Measurements from ENCODE around the gene ANXA9.

Gene ANXA9

DNA sequence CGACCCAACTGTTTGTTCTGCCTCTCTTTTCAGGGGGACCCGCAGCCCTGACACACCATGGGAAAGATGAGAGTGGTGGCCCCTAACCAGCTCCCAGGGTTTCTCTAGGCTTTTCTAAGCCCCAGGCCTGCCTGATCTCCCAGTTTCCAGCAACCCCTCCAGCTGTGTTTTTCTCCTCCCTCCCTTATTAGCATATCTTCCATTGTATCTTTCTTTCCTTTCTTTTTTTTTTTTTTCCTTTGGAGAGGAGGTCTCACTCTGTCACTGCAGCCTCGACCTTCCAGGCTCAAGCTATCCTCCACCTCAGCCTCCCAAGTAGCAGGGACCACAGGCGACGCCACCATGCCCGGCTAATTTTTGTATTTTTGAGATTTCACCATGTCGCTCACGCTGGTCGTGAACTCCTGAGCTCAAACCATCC lies 5.7 kb upstream of the ANXA9 start:
- DNase-seq, result no peak

DNA sequence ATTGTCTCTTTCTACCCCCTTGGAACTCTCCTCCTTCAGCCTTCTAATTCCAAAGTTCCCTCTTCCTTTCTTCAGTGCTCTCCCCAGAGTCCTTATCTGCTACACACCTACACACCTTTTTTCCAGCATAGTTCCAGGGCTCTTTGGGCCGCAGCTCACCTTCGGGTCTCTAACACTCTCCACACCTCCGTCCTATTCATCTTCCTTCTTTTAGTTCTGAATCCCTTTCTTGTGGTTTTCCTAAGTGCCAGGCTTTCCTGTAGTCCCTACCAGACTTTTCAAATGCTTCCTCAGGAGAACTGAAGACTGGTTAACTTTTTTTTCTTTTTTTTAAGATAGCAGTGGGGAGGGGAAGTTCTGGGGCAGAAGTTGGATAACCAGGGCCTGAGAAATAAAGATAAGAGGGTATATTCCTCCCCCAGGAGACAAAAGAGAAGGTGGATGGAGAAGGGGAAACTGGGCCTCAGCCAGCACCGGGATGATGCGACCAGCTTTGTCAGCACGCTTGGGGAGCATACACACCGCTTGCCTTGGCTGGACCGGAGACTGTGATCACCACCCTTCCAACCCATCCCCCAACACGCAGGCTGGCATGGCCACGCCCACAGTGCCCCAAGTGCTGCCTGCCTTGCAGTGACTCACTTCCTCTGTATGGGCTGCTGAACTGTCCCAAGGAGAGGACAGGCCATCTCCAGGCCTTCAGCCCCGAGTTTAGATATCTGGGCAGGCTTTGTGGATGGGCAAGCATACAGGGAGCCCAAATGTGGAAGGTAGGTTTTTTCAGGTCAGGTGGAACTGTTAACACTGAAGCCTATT lies 5.0 kb upstream of the ANXA9 start:
- DNase-seq, result peak; percentile 75

DNA sequence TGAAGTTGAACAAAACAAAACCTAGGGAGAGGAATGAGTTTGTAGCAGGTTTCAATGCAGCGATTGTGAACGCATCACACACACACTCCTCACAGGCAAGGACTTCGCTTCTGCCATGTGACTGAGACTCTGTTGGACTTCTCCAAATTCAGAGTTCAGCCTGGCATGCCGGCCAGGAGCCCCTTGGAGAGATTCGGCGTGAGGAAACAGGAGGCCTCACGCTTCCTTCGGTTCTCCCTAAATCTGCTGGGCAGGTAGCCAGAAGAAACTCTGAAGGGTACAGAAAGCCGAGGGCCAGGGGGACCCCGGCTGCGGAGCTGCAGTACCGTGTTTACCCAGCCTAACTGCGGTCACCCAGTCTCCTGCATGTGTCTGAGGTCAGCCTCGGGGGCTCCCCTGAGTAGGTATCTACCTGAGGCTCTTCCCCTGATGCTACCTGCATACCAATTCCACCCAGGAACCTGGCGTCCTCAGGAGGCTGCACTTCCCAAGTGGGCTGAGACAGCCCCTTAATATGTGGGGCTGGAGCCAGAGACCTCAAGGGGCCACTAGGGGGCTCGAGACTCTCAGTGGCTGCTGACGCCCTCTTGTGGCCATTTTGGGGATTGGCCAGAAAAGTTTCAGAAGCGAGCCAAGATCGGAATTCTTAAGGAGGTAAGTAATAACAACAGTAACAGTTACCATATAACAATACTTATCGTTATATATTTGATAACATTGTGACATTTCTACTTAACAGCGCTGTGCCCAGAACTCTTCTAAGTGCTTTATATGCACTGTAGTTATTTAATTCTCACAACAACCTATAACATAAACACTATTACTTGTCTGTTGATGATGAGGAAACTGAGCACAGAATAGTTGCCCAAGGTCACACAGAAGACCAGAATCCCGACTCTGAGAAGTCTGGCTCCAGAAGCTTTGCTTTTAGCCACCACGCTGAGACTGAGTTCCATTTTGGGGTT lies 2.7 kb upstream of the ANXA9 start:
- peak; percentile 96 for DNase-seq

DNA sequence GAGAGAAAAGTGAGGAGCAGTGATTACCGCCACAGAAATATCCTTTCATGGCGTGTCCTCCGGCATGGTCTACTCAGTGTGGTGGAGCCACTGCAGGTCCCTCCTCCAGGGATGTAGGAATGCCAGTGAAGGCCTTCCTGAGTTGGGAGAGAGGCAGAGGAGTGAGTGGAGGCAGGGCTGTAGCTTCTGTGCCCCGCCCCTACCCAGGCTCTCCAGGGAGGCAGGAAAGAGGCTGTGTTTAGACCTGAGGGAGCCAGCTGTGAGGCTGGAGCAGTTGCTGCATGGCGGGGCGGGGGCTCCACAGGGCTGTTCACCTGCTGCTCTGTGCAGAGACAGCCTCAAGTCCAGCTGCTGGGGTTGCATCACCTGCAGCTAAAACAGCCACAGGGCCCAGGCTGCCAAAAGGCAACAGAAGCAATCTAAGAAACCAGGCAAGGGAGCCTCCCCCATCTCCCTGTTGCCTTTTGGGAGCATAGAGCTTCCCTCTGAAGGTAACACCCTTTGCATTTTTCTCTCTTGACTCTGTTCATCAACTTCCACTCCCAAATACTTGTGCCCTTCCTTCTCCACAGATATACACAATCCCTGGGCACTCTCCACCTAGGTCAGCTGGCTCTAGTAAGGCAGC lies 801 bp upstream of the ANXA9 start:
- no peak for DNase-seq

DNA sequence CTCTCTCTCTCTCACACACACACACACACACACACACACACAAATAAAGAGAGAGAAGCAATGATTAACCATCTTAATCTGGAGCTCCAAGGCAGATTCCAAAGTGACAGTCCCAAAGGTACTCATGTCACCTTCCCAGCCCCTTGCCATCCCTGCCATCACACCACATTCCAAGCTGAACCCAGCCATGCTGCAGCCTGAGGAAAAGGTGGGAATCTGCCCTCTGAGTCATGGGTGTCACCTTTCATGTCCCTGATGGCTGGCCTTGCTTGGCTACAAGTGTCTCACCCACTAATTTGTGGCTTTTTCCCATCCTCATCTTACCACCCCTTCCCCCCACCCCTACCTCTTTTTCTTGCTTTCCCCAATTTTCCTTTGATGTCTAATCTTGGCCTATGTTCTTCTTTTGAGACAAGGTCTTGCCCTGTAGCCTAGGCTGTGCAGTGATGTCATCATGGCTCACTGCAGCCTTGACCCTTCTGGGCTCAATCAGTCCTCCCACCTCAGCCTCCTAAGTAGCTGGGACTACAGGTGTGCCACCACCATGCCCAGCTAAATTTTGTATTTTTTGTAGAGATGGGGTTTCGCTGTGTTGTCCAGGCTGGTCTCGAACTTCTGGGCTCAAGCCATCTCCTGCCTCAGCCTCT lies 3.2 kb downstream of the ANXA9 start:
- DNase-seq, result no peak

DNA sequence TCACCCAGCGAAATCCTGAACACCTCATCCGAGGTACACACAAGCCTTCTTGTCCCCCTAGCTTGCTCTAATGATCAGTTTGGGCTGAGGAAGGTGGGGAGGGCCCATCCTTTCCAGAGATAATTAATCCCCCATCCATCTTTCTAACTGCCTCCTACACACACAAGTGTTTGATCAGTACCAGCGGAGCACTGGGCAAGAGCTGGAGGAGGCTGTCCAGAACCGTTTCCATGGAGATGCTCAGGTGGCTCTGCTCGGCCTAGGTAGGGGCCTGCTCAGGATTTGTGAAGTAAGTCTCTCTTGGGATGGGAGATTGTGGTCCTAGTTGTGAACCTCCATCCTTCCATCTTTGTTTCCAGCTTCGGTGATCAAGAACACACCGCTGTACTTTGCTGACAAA lies 5.8 kb downstream of the ANXA9 start:
- DNase-seq, result no peak

DNA sequence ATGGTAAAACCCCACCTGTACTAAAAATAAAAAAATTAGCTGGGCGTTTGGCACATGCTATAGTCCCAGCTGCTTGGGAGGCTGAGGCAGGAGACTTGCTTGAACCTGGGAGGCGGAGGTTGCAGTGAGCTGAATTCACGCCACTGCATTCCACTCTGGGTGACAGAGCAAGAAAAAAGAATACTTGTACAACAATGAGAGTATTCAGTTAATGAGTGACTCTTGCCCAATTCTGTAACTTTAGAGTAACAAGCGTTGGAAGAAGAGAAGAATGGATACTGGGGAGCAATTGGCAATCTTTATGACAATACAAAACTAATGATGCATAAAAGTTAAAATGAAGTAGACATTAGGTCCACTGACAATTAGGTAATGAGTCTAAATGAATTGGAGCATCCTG lies 10.5 kb downstream of the ANXA9 start:
- no peak for DNase-seq

DNA sequence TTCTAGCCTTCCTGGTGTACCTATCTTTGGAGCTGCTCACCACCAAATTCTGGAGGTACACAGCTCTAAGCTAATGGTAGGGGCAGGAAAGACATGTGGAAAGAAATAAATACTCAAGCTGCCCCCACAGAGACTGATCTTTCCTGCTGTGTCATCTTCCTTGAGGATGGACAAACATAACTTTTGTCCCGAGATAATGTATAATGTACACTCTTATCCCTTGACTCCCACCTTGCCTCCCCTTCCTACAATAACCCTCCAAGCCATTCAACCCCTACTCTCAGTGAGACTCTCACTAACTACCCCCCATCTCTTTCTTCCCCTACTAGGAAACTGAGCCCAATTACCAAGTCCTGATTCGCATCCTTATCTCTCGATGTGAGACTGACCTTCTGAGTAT lies 12.2 kb downstream of the ANXA9 start:
- no peak for DNase-seq

DNA sequence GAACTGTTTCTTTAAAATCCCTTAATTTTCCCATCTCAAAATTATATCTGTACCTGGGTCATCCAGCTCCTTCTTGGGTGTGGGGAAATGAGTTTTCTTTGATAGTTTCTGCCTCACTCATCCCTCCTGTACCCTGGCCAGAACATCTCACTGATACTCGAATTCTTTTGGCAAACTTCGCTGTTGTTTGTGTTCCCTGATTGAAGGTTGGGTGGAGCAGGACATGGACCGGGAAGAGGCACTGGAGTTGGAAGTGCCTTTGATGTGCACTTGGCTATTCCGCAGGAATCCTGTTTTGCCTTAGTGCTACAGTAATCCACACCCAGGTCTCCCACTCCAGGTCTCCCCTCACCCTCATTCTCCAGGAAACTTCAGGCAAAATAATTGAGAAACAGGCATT lies 13.4 kb downstream of the ANXA9 start:
- no peak for DNase-seq

DNA sequence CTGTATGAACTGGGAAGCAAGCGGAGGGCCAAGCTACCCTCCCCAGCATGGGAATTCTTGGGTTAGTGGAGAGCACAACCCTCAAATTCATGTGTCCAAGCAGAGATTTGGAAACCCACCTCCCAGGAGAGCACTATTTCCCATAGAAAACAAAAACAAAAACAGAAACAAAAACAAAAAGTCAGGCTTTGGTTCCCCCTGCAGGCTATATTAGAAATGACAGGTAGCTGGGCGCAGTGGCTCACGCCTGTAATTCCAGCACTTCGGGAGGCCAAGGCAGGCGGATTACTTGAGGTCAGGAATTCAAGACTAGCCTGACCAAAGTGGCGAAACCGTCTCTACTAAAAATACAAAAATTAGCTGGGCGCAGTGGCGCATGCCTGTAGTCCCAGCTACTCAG lies 13.8 kb downstream of the ANXA9 start:
- no peak for DNase-seq

DNA sequence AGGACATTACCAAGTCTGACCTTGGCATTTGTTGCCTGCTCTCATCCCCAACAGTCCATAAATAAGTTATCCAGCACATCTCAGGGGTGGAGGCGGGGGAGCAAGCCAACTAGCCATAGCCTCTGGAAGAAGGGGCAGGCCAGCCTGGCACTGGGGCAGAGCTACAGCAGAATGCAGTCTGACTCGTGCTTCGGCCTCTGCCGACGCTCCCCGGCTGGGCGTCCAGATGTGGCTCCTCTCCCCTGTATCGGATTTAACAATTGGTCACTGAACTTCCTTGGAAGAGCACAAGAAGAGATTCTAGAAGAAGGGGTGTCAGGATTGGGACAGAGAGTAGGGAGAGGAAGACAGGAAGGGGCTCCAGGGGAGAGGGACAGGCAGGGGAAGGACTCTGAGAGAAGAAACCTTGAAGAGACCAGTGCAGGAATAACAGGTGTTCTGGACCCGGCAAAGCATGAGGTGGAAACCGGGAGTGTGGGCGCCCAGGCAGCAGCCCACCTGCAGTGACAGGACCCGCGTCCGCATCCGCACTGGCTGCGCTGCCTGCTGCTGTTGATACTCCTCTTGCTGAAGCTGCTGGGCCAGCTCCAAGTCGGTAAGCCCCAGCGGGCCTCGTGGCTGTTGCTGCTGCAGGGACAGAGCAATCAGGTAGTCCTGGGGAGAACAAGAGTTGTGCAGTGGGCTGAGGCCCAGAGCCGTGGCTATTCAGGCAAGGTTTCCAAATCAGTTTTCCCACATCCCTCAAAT lies 15.2 kb downstream of the ANXA9 start:
- no peak for DNase-seq

DNA sequence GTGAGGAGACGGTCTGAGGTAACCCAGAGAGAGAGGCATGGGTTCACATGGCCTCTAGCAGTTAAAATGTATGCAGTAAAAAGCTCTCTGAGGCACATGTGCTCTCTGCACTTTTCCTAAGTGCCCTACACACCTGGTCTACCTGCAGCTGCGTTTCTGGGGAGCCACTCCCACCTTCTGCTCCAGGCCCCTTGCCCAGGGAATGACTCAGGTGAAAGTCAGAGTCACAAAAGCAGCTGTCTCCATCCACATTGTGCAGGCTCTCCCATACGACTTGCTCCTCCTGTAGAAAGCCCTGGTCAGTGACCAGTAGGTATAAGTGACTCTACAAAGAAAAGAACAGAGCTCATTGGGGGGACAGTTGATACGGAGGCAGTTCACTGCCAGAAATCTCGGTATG lies 15.9 kb downstream of the ANXA9 start:
- DNase-seq, result no peak

DNA sequence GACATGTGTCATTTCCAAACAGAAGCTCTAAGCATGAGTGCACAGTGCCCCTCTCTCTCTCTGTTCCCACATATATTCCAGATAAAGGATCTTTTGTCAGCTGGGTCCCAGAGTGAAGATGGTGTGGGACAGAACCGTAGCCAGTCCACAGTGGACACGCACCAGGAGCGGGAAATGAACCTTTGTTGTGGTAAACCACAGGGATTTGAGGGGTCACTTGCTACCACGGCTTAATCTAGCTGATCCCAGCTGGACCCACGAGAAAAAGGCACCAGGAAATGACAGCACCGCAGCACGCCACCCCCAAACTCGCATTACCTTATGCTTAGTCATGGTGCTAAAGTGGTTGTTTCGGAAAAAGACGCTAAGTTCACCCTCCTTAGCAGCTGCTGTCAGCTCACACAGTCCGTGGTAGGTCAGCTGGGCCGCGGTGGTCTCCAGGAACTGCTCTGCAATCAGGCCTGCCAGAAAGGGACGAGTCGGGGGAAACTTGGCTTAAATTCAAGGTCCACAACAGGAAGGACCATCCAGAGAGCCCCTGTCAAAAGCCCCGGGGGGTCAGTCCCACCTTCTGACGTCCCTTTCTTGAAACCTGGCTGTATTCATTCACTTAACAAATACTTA lies 17.1 kb downstream of the ANXA9 start:
- DNase-seq, result no peak

DNA sequence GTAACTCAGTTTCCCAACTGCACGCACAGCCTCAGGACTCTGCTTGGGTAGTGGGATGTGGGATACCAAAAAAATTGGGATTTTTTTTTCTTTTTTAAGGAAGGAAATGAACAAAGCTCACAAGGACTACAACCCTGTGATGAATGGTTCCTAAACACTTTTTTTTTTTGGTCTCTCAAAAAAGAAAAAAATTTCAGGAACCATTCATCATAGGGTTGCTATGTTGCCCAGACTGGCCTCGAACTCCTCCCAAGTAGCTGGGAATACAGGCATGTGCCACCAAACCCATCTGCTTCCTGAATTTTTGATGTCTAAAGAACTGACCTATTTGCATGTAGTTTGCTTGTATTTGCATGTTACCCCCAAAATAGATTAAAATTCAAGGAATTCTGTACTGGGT lies 17.8 kb downstream of the ANXA9 start:
- no peak for DNase-seq

DNA sequence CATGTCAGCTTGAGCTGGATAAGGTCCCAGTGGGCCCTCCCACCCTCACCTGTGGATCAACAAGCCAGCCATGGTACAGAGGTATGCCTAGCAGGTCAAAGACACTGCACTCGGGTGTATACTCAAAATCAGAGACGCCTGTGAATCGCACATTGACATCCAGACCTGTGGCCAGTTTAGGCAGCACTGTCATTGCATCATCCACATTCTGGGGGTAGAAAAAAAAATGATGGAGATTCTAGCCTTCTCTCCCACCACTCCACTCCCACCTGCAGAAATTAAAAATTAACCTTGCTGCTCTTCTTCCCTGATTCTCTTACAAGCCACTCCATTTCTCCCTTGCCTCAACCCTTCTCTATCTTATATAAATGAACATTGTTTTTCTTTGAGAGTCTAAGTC lies 18.3 kb downstream of the ANXA9 start:
- DNase-seq, result no peak

DNA sequence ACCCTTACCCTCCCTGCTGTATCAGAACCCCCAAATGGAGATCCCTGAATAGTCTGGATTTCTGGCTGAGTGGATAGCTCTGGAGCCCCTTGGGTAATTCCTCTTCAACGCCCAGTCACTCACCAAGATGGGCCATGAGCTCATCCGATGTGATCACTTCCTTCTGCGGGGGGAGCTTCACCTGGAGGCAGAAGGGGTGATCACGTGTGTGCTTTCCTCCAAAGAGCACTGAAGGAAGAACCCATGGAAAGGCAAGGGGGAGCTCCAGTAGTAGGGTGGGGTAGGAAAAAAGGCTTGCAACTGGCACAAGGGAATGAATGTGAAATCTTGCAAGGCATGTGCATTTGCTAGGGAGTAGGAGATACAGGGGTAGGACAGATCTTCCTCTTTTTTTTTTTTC lies 19.5 kb downstream of the ANXA9 start:
- no peak for DNase-seq

DNA sequence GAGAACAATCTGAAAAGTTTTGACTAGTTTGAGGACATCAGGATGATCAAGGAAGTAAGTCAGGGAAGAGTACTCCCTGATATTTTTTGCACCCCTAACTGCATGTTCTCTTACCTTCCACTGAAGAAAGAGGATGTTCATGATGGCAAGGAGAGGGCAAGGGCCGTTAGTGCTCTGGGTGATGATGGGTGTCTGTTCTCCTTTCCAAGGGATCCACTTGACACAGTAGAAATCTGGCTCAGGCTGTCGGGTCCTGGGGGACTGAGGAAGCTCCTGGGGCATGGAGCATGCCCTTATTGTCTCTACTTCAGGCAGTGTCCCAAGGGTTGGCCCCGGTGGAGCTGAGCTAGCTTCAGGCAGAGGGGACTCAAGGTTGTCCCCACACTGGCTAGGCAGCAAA lies 20.0 kb downstream of the ANXA9 start:
- no peak for DNase-seq

DNA sequence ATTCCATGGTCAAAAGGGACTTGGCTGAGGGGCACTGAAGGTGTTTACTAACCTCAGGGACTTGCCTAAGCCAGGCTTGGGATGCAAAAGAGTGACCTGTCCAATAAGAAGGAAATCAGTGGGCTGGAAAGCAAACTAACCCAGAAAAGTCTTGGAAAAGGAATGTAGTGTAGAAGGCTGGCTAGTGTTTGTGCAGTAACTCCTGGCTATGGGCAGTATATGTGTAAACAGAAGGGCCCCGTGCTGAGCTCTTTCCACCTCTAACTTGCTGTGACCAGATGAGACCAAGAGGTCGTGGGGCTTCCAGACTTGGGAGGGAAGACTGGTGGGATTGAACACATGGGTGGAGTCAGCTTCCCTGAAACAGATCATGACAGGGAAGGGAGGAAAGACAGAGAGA lies 20.5 kb downstream of the ANXA9 start:
- no peak for DNase-seq

DNA sequence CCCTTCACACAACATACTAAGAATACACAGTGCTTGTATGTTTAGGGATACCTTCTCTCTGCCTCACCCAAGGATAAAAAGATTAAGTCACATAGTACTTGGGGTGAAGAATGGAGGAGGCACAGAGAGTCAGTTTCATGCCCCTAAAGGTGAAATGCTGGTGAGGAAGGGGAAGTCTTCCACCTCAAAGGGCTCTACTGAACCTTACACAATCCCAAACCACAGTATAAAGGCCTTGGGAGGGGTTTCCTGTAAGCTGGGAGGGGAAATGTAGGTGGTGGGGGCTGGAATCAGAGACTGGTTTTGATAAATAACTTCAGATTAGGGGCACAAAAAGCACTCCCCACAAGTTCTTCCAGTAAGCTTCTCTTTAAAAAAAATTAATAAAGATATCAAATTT lies 21.1 kb downstream of the ANXA9 start:
- DNase-seq, result no peak

DNA sequence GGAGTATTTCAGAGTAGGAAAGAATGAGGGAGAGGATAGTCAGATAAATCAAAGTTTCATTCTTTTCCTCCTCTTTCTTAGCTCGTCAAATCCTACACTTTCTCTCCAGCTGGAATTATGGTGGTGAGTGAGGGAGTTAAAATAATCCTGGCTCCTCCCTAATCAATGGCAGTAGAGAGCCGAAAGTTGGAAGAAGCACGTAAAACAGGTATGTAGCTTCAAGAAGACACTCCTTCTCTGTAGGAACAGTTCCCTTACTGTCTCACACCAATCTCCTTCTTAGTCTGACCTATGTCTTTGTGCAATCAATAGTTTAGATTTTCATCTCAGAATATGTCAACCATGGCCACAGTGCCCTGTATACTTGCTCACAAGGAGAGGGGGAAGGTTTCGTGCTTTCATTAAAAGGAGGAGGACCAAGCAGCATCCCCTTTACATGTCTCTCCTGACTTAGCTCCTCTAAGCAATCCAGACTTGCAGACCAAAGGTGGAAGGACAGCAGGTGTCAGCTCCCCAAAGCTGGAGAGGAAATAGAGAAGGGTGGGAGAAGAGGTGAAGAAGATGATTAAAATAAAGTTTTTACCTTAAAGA lies 23.7 kb downstream of the ANXA9 start:
- no peak for DNase-seq

DNA sequence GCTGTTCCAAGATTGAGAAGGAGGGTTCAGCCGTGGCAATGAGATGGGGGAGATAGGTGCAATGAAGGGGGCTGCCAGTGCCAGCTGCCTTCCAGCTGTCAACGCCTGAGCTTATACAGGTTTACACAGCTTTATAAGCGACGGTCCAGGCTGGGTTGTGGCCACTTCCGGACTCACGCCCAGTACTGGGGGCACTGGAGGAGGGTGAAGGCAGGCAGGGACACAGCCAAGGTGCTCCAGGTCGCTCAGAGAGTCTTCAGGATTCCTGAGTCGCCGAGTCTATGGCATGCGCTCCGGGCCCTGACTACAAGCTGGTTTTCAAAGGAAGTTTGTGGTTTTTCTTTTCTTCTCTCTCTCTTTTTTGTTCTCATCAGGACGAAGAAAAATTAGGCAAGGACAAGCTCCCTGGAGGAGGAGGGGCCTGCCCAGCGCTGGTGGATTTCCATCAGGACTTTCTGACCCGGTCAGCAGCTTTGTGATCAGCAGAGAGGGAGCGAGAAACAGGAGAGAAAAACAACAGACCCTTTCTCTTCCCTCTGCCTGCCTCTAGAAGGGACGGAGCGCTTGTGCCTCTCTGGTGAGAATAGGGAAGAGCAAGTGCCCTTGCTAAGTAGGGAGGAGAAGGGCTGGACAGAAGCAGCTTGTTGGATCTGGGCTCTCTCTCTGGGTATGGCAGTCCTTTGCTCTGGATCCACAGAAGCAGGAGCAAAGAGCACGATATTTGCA lies 24.4 kb downstream of the ANXA9 start, which contains the start of gene MINDY1:
MINDY1 (minus strand) TSS at position 576 of the 726 bp plus-strand sequence. CDS start 4,285 bp downstream, outside the sequence.
- peak; percentile 50 for DNase-seq

Data from KG1 (cell line).